H1 (cell line): Measurements from ENCODE around the gene RAB5A. TPM values are rescaled to one million over a fixed set of nuclear protein-coding genes. Genes with fewer than 3 reads are reported as not detected.

Experiments
- CTCF ChIA-PET: fragments of 300-600 bp; sonication (Branson Sonifier 250); formaldehyde crosslinking; loops from one replicate; lab custom pipeline; 2021; ENCODE audit not compliant: partially characterized antibody; lab: Charles Lee
- POLR2A ChIA-PET: fragments of 300-600 bp; sonication (Branson Sonifier 250); formaldehyde crosslinking; loops from one replicate; lab custom pipeline; 2021; ENCODE audit warnings: inconsistent platforms; ENCODE audit not compliant: partially characterized antibody; lab: Charles Lee
- DNase-seq, 2 experiments: peaks; one replicate each; pipeline versions ENCODE4 v3.0.0 to v3.0.0-alpha.2; 2010 to 2022; ENCODE audit warnings: low spot score in 2 of 2, low read depth in 1 of 2, mixed read lengths in 1 of 2
- FAIRE-seq: peaks from 2 replicates; lab custom pipeline; 2011; peaks lifted over from hg19 to GRCh38; lab: Jason Lieb, UNC
- H2AFZ ChIP-seq: 2 replicates; pipeline ENCODE4 v1.8.1; 2012; ENCODE audit warnings: low read length, inconsistent platforms
- H2AK5ac ChIP-seq: 2 replicates; pipeline ENCODE4 v1.6.1; 2013; ENCODE audit warnings: low read depth, low read length
- H2BK120ac ChIP-seq: replicated peaks from 2 replicates; pipeline ENCODE3; 2013; ENCODE audit warnings: low read depth, low read length, inconsistent platforms
- H2BK12ac ChIP-seq: 2 replicates; pipeline ENCODE4 v1.6.1; 2013; ENCODE audit warnings: low read depth, low read length
- H2BK15ac ChIP-seq: 2 replicates; pipeline ENCODE4 v1.6.1; 2013; ENCODE audit warnings: low read length
- H2BK20ac ChIP-seq: 2 replicates; pipeline ENCODE4 v1.6.1; 2013; ENCODE audit warnings: low read length
- H2BK5ac ChIP-seq: 2 replicates; pipeline ENCODE4 v1.6.1; 2013; ENCODE audit warnings: low read depth, low read length
- H3K14ac ChIP-seq: 2 replicates; pipeline ENCODE4 v1.6.1; 2013; ENCODE audit warnings: inconsistent platforms; ENCODE audit not compliant: insufficient read length
- H3K18ac ChIP-seq: 2 replicates; pipeline ENCODE4 v1.6.1; 2013; ENCODE audit warnings: low read length; ENCODE audit errors: extremely low read depth
- H3K23ac ChIP-seq: 2 replicates; pipeline ENCODE4 v1.6.1; 2013; ENCODE audit warnings: inconsistent platforms; ENCODE audit not compliant: insufficient read length
- H3K23me2 ChIP-seq: 2 replicates; pipeline ENCODE4 v1.6.1; 2013; ENCODE audit warnings: low read depth, low read length
- H3K27ac ChIP-seq: 2 replicates; pipeline ENCODE4 v1.6.1; 2011; ENCODE audit warnings: low read depth, low read length, inconsistent platforms
- H3K27me3 ChIP-seq, 4 experiments: replicated peaks in 1 of 4; 1 replicate in 1 of 4; 2 replicates in 3 of 4; pipeline versions ENCODE4 v1.6.1 to v1.8.1; 2011 to 2013; ENCODE audit warnings: low read length in 3 of 4, mild to moderate bottlenecking in 3 of 4, inconsistent platforms in 2 of 4, mixed read lengths in 2 of 4, moderate library complexity in 1 of 4; ENCODE audit not compliant: control insufficient read depth in 3 of 4, insufficient read depth in 3 of 4; ENCODE audit errors: extremely low read depth in 1 of 4
- H3K36me3 ChIP-seq, 4 experiments: 2 replicates each; pipeline versions ENCODE4 v1.6.1 to v1.8.1; 2011 to 2013; ENCODE audit warnings: mild to moderate bottlenecking in 4 of 4, low read length in 3 of 4, moderate library complexity in 2 of 4, control low read depth in 1 of 4, inconsistent platforms in 1 of 4; ENCODE audit not compliant: insufficient read depth in 4 of 4, control insufficient read depth in 2 of 4
- H3K4ac ChIP-seq: replicated peaks from 2 replicates; pipeline ENCODE3; 2013; ENCODE audit warnings: low read length, low read depth, mixed read lengths, inconsistent platforms; ENCODE audit not compliant: insufficient read length
- H3K4me1 ChIP-seq, 4 experiments: replicated peaks in 1 of 4; 1 replicate in 1 of 4; 2 replicates in 3 of 4; pipeline versions ENCODE4 v1.6.1 to v1.8.1; 2011 to 2013; ENCODE audit warnings: low read length in 3 of 4, inconsistent platforms in 2 of 4, mixed read lengths in 1 of 4; ENCODE audit not compliant: insufficient read depth in 4 of 4, control insufficient read depth in 3 of 4
- H3K4me2 ChIP-seq, 2 experiments: 2 replicates each; pipeline versions ENCODE4 v1.6.1 to v1.8.1; 2011 to 2013; ENCODE audit warnings: low read depth in 2 of 2, low read length in 2 of 2, control low read depth in 1 of 2, inconsistent platforms in 1 of 2, mild to moderate bottlenecking in 1 of 2; ENCODE audit not compliant: insufficient read depth in 1 of 2
- H3K4me3 ChIP-seq, 4 experiments: fragments of 200-600, 300-600 bp in 1 of 4; sonication (generic), shearing (Covaris generic), sonication (Bioruptor Twin) in 1 of 4; 2 replicates each; pipeline versions ENCODE4 v1.5.1 to v1.8.1; 2011 to 2016; ENCODE audit warnings: low read length in 4 of 4, low read depth in 3 of 4, control low read depth in 2 of 4, inconsistent platforms in 2 of 4, mild to moderate bottlenecking in 2 of 4, mixed read lengths in 1 of 4, moderate library complexity in 1 of 4; ENCODE audit not compliant: insufficient read depth in 2 of 4; ENCODE audit errors: extremely low read depth in 1 of 4
- H3K56ac ChIP-seq: replicated peaks from 2 replicates; pipeline ENCODE3; 2013; ENCODE audit warnings: low read depth, mild to moderate bottlenecking, mixed read lengths, low read length, inconsistent platforms; ENCODE audit not compliant: insufficient read length
- H3K79me1 ChIP-seq: 2 replicates; pipeline ENCODE4 v1.6.1; 2013; ENCODE audit warnings: low read depth, low read length, control low read depth
- H3K79me2 ChIP-seq, 2 experiments: 2 replicates each; pipeline versions ENCODE4 v1.6.1 to v1.8.1; 2012 to 2013; ENCODE audit warnings: low read length in 2 of 2, mild to moderate bottlenecking in 2 of 2, inconsistent platforms in 1 of 2; ENCODE audit not compliant: insufficient read depth in 2 of 2, control insufficient read depth in 1 of 2
- H3K9ac ChIP-seq, 4 experiments: replicated peaks in 1 of 4; 1 replicate in 1 of 4; 2 replicates in 3 of 4; pipeline versions ENCODE4 v1.6.1 to v1.8.1; 2011 to 2013; ENCODE audit warnings: low read depth in 3 of 4, low read length in 3 of 4, control low read depth in 2 of 4, mild to moderate bottlenecking in 2 of 4, moderate library complexity in 2 of 4, inconsistent platforms in 1 of 4; ENCODE audit errors: extremely low read depth in 1 of 4
- H3K9me3 ChIP-seq, 2 experiments: 2 replicates each; pipeline versions ENCODE4 v1.6.1 to v1.8.1; 2012 to 2013; ENCODE audit warnings: mild to moderate bottlenecking in 2 of 2, moderate library complexity in 2 of 2, control low read depth in 1 of 2, inconsistent platforms in 1 of 2, low read depth in 1 of 2, low read length in 1 of 2, mixed read lengths in 1 of 2; ENCODE audit not compliant: insufficient read depth in 2 of 2
- H4K20me1 ChIP-seq, 2 experiments: replicated peaks in 1 of 2; 2 replicates each; pipeline versions ENCODE3 to v1.8.1; 2011 to 2013; ENCODE audit warnings: inconsistent platforms in 2 of 2, low read length in 2 of 2, mild to moderate bottlenecking in 1 of 2; ENCODE audit not compliant: insufficient read depth in 2 of 2, control insufficient read depth in 1 of 2
- H4K5ac ChIP-seq: 2 replicates; pipeline ENCODE4 v1.6.1; 2013; ENCODE audit warnings: low read length, low read depth, mixed read lengths, inconsistent platforms; ENCODE audit not compliant: insufficient read length
- H4K8ac ChIP-seq: 2 replicates; pipeline ENCODE4 v1.8.0; 2013; ENCODE audit warnings: mild to moderate bottlenecking, moderate library complexity, low read length, inconsistent platforms; ENCODE audit not compliant: insufficient read depth; ENCODE audit errors: extremely low read depth
- H4K91ac ChIP-seq: replicated peaks from 2 replicates; pipeline ENCODE3; 2013; ENCODE audit warnings: low read length, mixed read lengths, inconsistent platforms; ENCODE audit not compliant: insufficient read length
- ASH2L ChIP-seq: fragments of 200-600, 300-600 bp; sonication (generic); IDR thresholded peaks from one replicate; pipeline ENCODE4 v1.7.1; 2017; ENCODE audit warnings: low read length
- BRCA1 ChIP-seq: IDR thresholded peaks from 2 replicates; pipeline ENCODE4 v1.6.1; 2012; ENCODE audit warnings: low read depth, low read length, improper control_type of control experiment
- CEBPB ChIP-seq: IDR thresholded peaks from 2 replicates; pipeline ENCODE4 v1.6.1; 2012; ENCODE audit warnings: low read depth, low read length
- EZH2 ChIP-seq: fragments of 200-600 bp; sonication (generic); IDR thresholded peaks from 2 replicates; pipeline ENCODE4 v1.7.1; 2012; ENCODE audit warnings: low read depth, mild to moderate bottlenecking, moderate library complexity, low read length, inconsistent platforms; ENCODE audit not compliant: severe bottlenecking
- GTF2F1 ChIP-seq: IDR thresholded peaks from 2 replicates; pipeline ENCODE4 v1.6.1; 2012; ENCODE audit warnings: low read depth, low read length, improper control_type of control experiment, borderline replicate concordance
- KDM4A ChIP-seq: IDR thresholded peaks from one replicate; pipeline ENCODE4 v1.7.1; 2012; ENCODE audit warnings: low read depth, mild to moderate bottlenecking, moderate library complexity, low read length, inconsistent platforms; ENCODE audit not compliant: severe bottlenecking
- KDM5A ChIP-seq: fragments of 200-600 bp; IDR thresholded peaks from 2 replicates; pipeline ENCODE4 v1.7.1; 2012; ENCODE audit warnings: mild to moderate bottlenecking, low read length, inconsistent platforms, mixed read lengths
- MAFK ChIP-seq: IDR thresholded peaks from 2 replicates; pipeline ENCODE4 v1.6.1; 2012; ENCODE audit warnings: low read depth, mild to moderate bottlenecking, improper control_type of control experiment, low read length
- POLR2A ChIP-seq, 2 experiments: IDR thresholded peaks; 1 replicate in 1 of 2; 2 replicates in 1 of 2; pipeline ENCODE4 v1.6.1; 2011; ENCODE audit warnings: low read depth in 2 of 2, low read length in 2 of 2, mild to moderate bottlenecking in 2 of 2; ENCODE audit errors: control extremely low read depth in 1 of 2
- POU5F1 ChIP-seq: IDR thresholded peaks from 2 replicates; pipeline ENCODE4 v1.6.1; 2011; ENCODE audit warnings: low read depth, mild to moderate bottlenecking, low read length, moderate library complexity
- SAP30 ChIP-seq: fragments of 300-600 bp; sonication (generic); IDR thresholded peaks from 2 replicates; pipeline ENCODE4 v1.7.1; 2012; ENCODE audit warnings: low read length, moderate library complexity, mild to moderate bottlenecking, inconsistent platforms; ENCODE audit not compliant: insufficient read depth, insufficient replicate concordance
- SP4 ChIP-seq: IDR thresholded peaks from 2 replicates; pipeline ENCODE4 v1.6.1; 2012; ENCODE audit warnings: low read length, inconsistent platforms
- TBP ChIP-seq: IDR thresholded peaks from 2 replicates; pipeline ENCODE4 v1.6.1; 2011; ENCODE audit warnings: low read depth, low read length, improper control_type of control experiment
- TEAD4 ChIP-seq: IDR thresholded peaks from 2 replicates; pipeline ENCODE4 v1.6.1; 2012; ENCODE audit warnings: low read depth, low read length, inconsistent platforms, mixed read lengths
- WGBS, 2 experiments: shearing (Covaris generic) in 1 of 2; methylation state at CpG; one replicate each; pipeline versions ENCODE4 v1.1.6 to v1.1.7; 2013 to 2015; ENCODE audit warnings: low lambda C conversion rate in 2 of 2, mixed read lengths in 2 of 2, inconsistent platforms in 1 of 2, low coverage in 1 of 2, missing lambda C conversion rate in 1 of 2; ENCODE audit not compliant: insufficient replicate concordance in 2 of 2, insufficient coverage in 1 of 2, insufficient read length in 1 of 2; ENCODE audit errors: extremely low coverage in 1 of 2, missing lambda C conversion rate in 1 of 2; 5-methylcytosine and 5-hydroxymethylcytosine counted together
- polyA plus RNA-seq, 7 experiments: library from polyadenylated mRNA; depleted of rRNA in 3 of 7; stranded (reverse) in 5 of 7; unstranded in 2 of 7; fragments of >200 nt in 5 of 7; fragments of 200-250 nt in 2 of 7; gene quantifications; 1 replicate in 5 of 7; 2 replicates in 1 of 7; 4 replicates in 1 of 7; pipeline versions ENCODE4 v1.2.1 to v1.2.3, GENCODE V29; 2011 to 2013; ENCODE audit warnings: missing spikeins in 2 of 7, mixed read lengths in 2 of 7
- total RNA-seq: library from RNA; stranded (reverse); fragmentation: NEBNext Ultra II Directional; extraction: Animal tissue kit (Norgen Biotek cat#: 25700); gene quantifications from 2 replicates; pipeline ENCODE4 v1.2.1, GENCODE V29; 2021

Gene RAB5A
- total and polyA plus RNA-seq, 2 of the 8 experiments (the other 6 are each of a cell fraction or from before 2014, with no cell fraction given), result 22.4 to 77.7 TPM

DNA sequence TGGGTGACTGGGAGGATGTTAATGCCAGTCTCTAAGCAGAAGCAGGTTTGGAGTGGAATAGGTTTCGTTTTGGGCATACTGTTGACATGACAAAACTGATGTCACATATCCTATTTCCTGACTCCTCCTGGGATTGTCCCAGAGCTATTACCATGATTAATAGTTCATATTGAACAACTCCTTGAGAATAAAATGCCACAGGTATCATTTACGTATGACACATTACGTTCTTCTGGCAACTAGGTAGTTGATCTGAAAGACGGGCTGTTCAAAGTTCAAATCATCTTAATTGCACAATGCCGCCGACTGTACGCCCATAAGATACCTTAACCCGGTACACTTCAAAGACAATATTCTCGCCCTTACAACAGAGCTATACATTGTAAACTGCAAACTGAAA is 1.4 kb upstream of the RAB5A start:
- ChIA-PET POLR2A (interaction anchor here (0.7 to 1.7 kb wide), 5 partner anchors 8 to 210 kb away, joined by 3 to 8 read pairs (median 3); no protein-coding TSS in a partner anchor), CTCF (no interaction called here)
- Histone ChIP-seq H3K14ac (no peak overlapping the region), H3K4me1 (peaks cover 3 to 5% (median 5%) of the 10 kb centered on the region in 4 experiments), H2BK20ac (no peak overlapping the region), H3K36me3 (no peaks in the 10 kb centered on the region), H3K56ac (no peak overlapping the region), H3K79me2 (peaks cover 16 to 31% of the 10 kb centered on the region in 2 experiments), H3K9me3 (peaks cover 0 to 4% of the 10 kb centered on the region in 2 experiments; a peak in 1 of 4 replicates), H4K5ac (no peak overlapping the region), H3K4ac (no peak overlapping the region), H3K23me2 (no peaks in the 10 kb centered on the region; the same call in 1 of the 2 replicates), H4K91ac (no peak overlapping the region), H4K20me1 (peaks cover 0 to 2% of the 10 kb centered on the region in 2 experiments), H3K9ac (no peak overlapping the region), H2AFZ (no peak overlapping the region), H3K79me1 (no peaks in the 10 kb centered on the region), H3K4me3 (peak overlapping the region in 3 of 4 experiments; percentile 70 to 96 (median 95); a peak in 2 of 8 replicates), H2BK15ac (no peak overlapping the region), H3K27me3 (no peaks in the 10 kb centered on the region), H2BK5ac (no peak overlapping the region), H3K27ac (no peak overlapping the region), H4K8ac (no peak overlapping the region), H3K4me2 (peak overlapping the region; percentile 70 to 80; a peak in 1 of 4 replicates), H2BK12ac (peak overlapping the region; percentile 51; the same call in 1 of the 2 replicates), H3K23ac (no peak overlapping the region), H2AK5ac (no peak overlapping the region), H2BK120ac (no peak overlapping the region), H3K18ac (no peak overlapping the region)
- FAIRE-seq (no peak), DNase-seq (no peak)
- 94% methylated on average over 9 of the region's 9 CpGs; no CpG with 5 or more reads in 1 of the 2 experiments for WGBS, 2 experiments
- TF ChIP-seq POLR2A (IDR thresholded peaks at IDR 0.05; ENCODE audit: control extremely low read depth in 1 of 2, low read depth in 2 of 2, low read length in 2 of 2), result no peak
- TF ChIP-seq GTF2F1, result no peak
- TF ChIP-seq EZH2, result no peak
- TF ChIP-seq CEBPB, result no peak
- no peak for TF ChIP-seq SAP30
- TF ChIP-seq SP4, result no peak
- no peak for TF ChIP-seq TBP
- no peak for TF ChIP-seq KDM5A
- TF ChIP-seq BRCA1, result no peak
- TF ChIP-seq TEAD4, result no peak
- no peak for TF ChIP-seq ASH2L
- no peak for TF ChIP-seq MAFK
- no peak for TF ChIP-seq POU5F1
- no peak for TF ChIP-seq KDM4A
